GM21717 (cell line): ENCODE results near the gene PLA2R1.

Source experiments
- ATAC-seq: cut with Tn5 transposase; IDR thresholded peaks from one replicate; pipeline ENCODE4 v1.9.1; 2021; ENCODE audit warnings: mild to moderate bottlenecking, moderate library complexity; ENCODE audit not compliant: unreplicated experiment

PLA2R1 gene

GRCh38 chr2:159938395-159938794 is 124.0 kb downstream of the PLA2R1 start:
- no peak for ATAC-seq

- ATAC-seq, result no peak
These were observed 125.9 kb downstream of the PLA2R1 start for GRCh38 chr2:159936471-159936870.

GRCh38 chr2:159933727-159934049 is 128.7 kb downstream of the PLA2R1 start:
- peak; percentile 87 for ATAC-seq

- ATAC-seq, result no peak
These were observed 129.2 kb downstream of the PLA2R1 start for GRCh38 chr2:159933040-159933726.

GRCh38 chr2:159926695-159927094 is 135.7 kb downstream of the PLA2R1 start:
- no peak for ATAC-seq

GRCh38 chr2:159925975-159926374 is 136.4 kb downstream of the PLA2R1 start:
- ATAC-seq, result no peak

- ATAC-seq, result peak; percentile 78
These were observed 139.9 kb downstream of the PLA2R1 start for GRCh38 chr2:159922563-159922962.

- ATAC-seq, result peak; percentile 80
These were observed 140.5 kb downstream of the PLA2R1 start for GRCh38 chr2:159921752-159922404.

- no peak for ATAC-seq
These were observed 145.9 kb downstream of the PLA2R1 start for GRCh38 chr2:159916511-159916910.

GRCh38 chr2:159913900-159914299 is 148.5 kb downstream of the PLA2R1 start:
- no peak for ATAC-seq

GRCh38 chr2:159912580-159912979 is 149.8 kb downstream of the PLA2R1 start:
- no peak for ATAC-seq

GRCh38 chr2:159910951-159911350 is 151.5 kb downstream of the PLA2R1 start:
- no peak for ATAC-seq

GRCh38 chr2:159908623-159909022 is 153.8 kb downstream of the PLA2R1 start:
- no peak for ATAC-seq

- ATAC-seq, result no peak
These were observed 154.5 kb downstream of the PLA2R1 start for GRCh38 chr2:159907909-159908308.

GRCh38 chr2:159905926-159906714 is 156.3 kb downstream of the PLA2R1 start:
- no peak for ATAC-seq

GRCh38 chr2:159904959-159905305 is 157.5 kb downstream of the PLA2R1 start:
- ATAC-seq, result peak; percentile 65

GRCh38 chr2:159904127-159904958 is 158.1 kb downstream of the PLA2R1 start, which contains the start of gene LY75:
Gene LY75, minus strand, starts transcription at chr2:159904756.
- peak; percentile 84 for ATAC-seq

GRCh38 chr2:159903443-159904126 is 158.8 kb downstream of the PLA2R1 start:
- ATAC-seq, result peak; percentile 36

- no peak for ATAC-seq
These were observed 159.7 kb downstream of the PLA2R1 start for GRCh38 chr2:159902722-159903121.

- no peak for ATAC-seq
These were observed 162.1 kb downstream of the PLA2R1 start for GRCh38 chr2:159900343-159900742.
